Stimulated activated CD4-positive, alpha-beta T cell treated with anti-CD3 and anti-CD28 coated beads, Interleukin-4, amount 100 ng/mL, for 4 hours (primary cell): ENCODE measurements around the gene CELSR3.

Experiments used
- DNase-seq, 2 experiments: peaks; one replicate each; pipeline ENCODE4 v3.0.0-alpha.2; 2020

CELSR3 gene

GRCh38 chr3:48660800-48661400, 1.8 kb downstream of the CELSR3 start:
- DNase-seq = no peak

DNA sequence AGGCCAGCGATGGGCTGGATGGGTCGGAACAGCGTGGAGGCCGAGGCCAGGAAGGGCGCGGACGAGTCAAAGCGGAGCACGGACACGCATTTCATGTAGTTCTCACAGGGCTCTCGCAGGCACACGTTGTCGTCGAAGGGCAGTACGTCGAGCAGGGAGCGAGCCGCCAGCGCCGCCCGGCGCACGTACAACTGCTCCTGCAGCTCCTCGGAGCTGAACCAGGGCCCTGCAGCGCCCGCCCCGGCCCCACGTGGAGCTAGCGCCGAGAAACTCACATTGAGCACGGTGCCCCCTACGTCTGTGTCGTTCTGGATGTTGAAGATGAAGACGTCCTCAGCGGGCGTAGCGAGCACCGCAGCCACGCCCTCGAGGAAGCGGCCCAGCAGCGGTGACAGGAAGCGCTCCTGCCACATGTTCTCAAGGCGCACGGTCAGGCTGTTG, 5.8 kb downstream of the CELSR3 start:
- DNase-seq = peak; percentile 22 to 39

DNA sequence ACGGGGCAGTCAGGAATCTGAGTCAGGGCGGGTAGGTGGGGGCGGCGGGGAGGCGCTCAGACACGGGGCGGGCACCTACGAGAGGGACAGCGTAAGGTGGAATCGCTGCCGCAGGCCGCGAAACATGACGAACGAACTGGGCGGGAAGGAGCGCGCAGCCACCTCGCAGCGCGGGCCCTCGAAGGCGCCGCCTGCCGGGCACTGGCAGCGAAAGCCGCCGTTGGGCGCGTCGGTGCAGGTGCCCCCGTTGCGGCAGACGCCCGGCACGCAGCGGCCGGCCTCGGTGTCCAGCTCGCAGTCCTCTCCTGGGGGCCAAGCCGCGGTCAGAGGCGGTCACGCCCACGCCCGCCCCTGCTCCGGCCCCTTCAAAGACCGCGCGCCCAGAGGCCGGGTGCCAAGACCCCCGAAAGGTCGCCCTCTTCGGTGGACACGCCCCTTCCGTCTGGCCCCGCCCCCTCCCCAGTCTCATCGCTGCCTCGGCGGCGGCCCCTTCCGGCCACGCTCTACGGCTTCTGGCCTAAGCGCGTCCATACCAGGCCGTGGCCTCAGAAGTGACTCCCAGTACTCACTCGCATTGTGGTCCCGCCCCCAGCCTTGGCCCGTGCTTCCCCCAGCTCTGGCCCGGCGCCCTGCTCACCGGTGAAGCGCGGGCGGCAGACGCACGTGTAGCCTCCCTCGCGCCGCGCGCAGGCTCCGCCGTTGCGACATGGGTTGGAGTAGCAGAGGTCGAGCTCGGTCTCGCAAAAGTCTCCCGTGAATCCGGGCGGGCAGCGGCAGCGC, 6.4 kb downstream of the CELSR3 start:
- peak; percentile 84 to 88 for DNase-seq

- DNase-seq = peak; percentile 50 to 79
Observed at GRCh38 chr3:48655606-48656005, 7.1 kb downstream of the CELSR3 start.

GRCh38 chr3:48655063-48655462, 7.6 kb downstream of the CELSR3 start:
- DNase-seq = no peak

- DNase-seq = no peak
Observed at GRCh38 chr3:48652923-48653715, 9.6 kb downstream of the CELSR3 start.

DNA sequence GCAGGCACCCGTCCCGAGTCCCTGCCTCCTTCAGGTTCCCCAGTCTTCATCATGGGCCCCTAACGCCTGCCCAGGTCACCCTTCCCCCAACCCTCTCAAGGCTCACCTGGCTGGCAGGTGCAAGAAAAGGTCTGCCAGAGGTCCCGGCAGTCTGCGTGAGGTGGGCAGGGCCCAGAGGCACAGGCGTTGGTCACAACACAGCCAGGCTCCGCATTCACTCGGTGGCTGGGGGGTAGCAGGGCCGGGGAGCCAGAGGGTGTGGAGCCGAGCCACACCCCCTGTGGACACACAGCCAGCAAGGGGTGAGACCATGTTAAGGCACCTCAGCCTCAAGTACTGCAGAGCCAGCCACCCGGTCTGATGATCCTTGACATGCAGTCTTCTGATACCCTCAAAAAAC, 10.9 kb downstream of the CELSR3 start:
- no peak for DNase-seq

- DNase-seq = no peak
Observed at GRCh38 chr3:48650723-48651122, 12.0 kb downstream of the CELSR3 start.

GRCh38 chr3:48648188-48648850, 14.4 kb downstream of the CELSR3 start:
- DNase-seq = no peak

- DNase-seq = no peak
Observed at GRCh38 chr3:48647714-48648113, 15.0 kb downstream of the CELSR3 start.

GRCh38 chr3:48644898-48645760, 17.6 kb downstream of the CELSR3 start:
- DNase-seq = no peak

DNA sequence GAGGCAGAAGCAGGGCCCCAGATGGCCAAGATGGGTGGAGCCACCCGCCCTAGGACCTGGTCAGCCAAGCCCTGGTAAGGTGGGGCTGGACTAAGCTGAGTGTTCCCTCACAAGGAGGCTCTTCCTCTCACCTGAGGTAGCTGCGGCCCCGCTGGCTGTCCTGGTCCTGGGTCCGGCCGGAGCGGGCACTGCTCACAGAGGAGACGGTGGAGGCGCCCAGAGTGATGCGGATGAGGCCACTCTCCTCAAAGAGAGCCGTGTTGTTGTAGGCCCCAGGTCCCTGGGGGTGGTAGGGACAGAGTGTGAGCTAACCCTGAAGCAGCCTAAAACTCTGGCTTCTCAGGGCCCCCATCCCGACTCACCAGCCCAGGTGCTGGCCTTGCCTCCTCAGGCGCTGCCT, 20.1 kb downstream of the CELSR3 start:
- DNase-seq = no peak

GRCh38 chr3:48641396-48641795, 21.3 kb downstream of the CELSR3 start:
- DNase-seq = no peak

DNA sequence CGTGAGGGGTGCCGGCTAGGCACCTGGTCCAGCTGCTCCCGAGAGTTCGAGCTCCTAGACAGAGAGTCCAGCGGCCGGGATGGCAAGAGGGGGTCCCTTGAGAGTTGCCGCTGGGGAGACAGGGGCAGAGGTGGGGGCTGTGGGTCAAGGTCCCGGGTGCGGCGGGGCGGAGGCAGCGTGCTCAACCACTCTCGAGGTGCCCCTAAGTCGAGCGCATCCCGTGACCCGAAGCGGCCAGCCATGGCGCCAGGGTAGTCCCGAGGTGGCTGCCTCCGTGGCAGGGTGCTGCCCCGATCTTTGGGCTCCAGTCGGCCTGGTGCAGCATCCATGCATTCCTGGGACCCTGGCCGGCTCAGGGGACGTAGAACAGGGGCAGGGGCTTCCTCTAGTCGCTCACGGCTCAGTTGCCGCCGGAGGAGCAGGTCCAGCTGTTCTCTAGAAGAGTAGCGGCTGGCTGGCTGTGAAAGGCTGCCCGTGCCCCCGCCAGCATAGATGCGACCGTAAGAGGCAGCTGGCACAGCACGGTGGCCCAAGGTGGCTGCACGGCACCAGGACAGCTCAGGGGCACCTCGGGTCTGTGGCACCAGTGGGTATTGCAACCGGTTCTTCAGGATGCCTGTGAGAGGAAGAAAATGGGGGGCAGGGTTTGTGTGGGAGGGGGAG, 22.6 kb downstream of the CELSR3 start:
- no peak for DNase-seq

DNA sequence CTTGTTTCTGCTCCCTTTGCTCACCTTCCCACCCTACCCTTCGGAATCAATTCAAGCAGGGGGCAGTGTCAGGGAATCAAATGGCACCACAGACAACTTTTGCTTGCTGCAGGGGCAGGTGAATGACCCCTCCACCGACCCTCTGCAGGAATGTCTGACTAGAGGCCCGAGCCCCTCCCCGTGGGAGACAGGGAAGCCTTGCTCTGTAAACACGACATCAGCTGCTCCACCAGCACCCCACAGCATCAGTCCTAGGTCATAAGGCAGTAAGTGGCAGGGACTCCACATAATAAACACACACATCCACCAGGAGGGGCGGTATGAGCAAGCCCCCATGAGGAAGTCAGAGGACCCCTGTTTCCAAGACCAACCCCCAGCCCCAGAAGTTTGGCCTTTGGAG, 25.4 kb downstream of the CELSR3 start:
- no peak for DNase-seq

DNA sequence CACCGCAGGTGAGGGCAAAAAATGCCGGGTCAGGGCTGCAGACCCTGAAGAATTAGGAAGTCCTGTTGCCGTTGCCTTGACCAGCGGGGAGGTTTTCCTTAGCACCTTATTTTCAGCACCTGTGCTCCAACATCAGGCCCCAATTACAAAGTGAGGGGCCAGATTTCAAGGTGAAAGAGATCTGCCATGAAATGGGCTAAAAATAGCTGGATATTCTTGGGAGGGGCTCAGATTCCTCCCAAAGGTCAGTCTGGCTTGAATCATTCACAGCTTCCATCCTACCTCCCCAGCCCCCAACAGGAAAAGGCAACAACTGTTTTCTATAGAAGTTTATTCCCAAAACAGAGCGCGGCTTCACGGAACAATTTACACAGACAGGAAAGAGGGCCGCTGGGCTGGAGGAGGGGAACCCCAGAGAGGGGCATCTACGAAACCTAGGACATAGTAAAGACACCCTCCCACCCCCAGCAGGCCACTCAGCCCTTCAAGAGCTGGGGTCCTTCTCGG, 26.5 kb downstream of the CELSR3 start:
- DNase-seq = no peak

GRCh38 chr3:48635222-48636021, 27.3 kb downstream of the CELSR3 start, which contains the start of gene SLC26A6:
TSS of gene SLC26A6 (minus strand) at chr3:48635461. CDS start at chr3:48635393, 68 bp downstream.
- DNase-seq = peak; percentile 89 to 95

DNA sequence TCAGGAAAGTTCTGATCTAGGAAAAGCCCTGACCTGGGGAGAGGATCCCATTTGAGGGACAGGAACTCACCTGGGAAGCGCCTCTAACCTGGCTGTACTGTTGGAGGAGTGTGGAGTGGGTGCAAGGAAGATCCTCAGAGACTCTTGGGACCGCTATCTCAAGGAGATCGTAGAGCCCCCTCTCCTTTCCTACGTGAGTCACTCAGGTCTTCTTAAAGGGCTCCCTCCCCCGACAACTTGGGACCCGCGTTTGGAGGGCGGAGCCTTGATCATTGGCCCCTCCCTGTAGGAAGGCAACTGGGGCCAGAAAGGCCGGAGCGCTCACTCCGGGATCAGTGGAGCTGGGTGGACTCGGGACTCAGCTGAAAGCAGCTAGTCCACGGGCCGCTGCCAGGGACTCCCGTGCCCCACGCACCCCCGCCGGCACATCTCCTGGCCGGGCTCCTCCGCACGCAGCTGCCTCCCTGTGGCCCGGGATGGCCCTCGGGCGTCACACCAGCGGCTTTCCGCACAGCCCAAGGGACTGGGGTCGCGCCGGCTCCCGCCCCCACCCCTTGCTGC, 27.9 kb downstream of the CELSR3 start:
- DNase-seq = peak; percentile 56 to 70

DNA sequence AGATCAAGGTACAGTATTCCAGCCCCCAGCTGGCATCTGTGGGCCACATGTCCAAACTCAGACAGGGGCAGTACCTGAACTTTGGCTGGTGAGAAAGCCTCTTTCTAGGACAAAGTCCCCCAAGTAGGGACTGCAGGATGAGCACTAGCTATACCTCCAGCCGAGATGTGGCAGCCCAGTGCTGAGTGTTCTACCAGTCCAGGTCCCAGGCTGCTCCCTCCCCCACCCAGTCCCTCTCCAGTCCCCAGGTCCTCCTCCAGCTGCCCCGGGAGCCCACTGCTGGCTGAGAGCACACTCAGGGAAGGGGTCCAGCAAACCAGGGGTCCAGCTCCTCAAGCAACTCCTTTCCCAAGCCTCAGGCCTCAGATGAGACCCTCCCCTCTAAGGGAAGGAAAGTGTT, 28.9 kb downstream of the CELSR3 start:
- DNase-seq = no peak

DNA sequence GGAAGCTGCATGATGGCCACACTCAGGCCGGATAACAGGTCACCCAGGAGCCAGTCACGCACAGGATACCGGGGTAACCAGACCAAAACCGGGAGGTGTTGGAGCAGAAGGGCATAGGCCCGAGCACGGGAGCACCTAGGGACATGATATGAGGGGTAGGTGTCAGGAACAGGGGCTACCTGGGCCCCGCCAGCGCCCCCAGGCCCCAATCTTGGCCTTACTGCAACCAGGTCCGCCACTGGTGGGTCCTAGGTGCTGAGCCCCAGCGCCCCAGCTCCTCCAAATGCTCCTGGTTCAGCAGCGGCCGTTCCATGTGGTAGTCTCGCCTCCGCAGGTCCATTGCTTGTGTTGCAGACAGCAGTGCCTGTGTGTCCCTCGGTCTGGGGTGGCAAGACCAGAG, 29.4 kb downstream of the CELSR3 start:
- no peak for DNase-seq
